ENCODE measurements around the gene OSBPL10.
A peak's percentile ranks its signal among the peaks of the same experiment; 100 is the strongest.
"Not testable (repeated sequence)": the region's sequence is repeated elsewhere in the genome, so short reads cannot be mapped to it uniquely, and the experiment has no call there.

The OSBPL10 gene

GRCh38 chr3:31981206-31982181, at the start of gene OSBPL10, which contains the start of gene ZNF860:
TSS of gene OSBPL10 (minus strand) at chr3:31981262. CDS start at chr3:31981179, 83 bp downstream.
TSS of gene ZNF860 (plus strand) at chr3:31981750. CDS start at chr3:31989080, 7,330 bp downstream.
- peak; percentile 66 for DNase-seq (ENCODE audit: low spot score)

GRCh38 chr3:32026593-32026992, 45.5 kb upstream of the OSBPL10 start:
- peak; percentile 59 for DNase-seq (ENCODE audit: low spot score)

GRCh38 chr3:32022947-32023346, 41.9 kb upstream of the OSBPL10 start:
- no peak for DNase-seq (ENCODE audit: low spot score)

GRCh38 chr3:32021748-32022147, 40.7 kb upstream of the OSBPL10 start:
- DNase-seq (ENCODE audit: low spot score) = no peak

GRCh38 chr3:32021155-32021554, 40.1 kb upstream of the OSBPL10 start:
- DNase-seq (ENCODE audit: low spot score) = no peak

- DNase-seq (ENCODE audit: low spot score) = peak; percentile 59
Measured at GRCh38 chr3:32018757-32019564, 37.9 kb upstream of the OSBPL10 start.

GRCh38 chr3:32017286-32017685, 36.2 kb upstream of the OSBPL10 start:
- no peak for DNase-seq (ENCODE audit: low spot score)

- not testable (repeated sequence) for DNase-seq (ENCODE audit: low spot score)
Measured at GRCh38 chr3:32015638-32016037, 34.6 kb upstream of the OSBPL10 start.

- not testable (repeated sequence) for DNase-seq (ENCODE audit: low spot score)
Measured at GRCh38 chr3:32010699-32011098, 29.6 kb upstream of the OSBPL10 start.

GRCh38 chr3:32009957-32010356, 28.9 kb upstream of the OSBPL10 start:
- DNase-seq (ENCODE audit: low spot score) = peak; percentile 68

- no peak for DNase-seq (ENCODE audit: low spot score)
Measured at GRCh38 chr3:32009101-32009500, 28.0 kb upstream of the OSBPL10 start.

GRCh38 chr3:32004113-32004765, 23.2 kb upstream of the OSBPL10 start:
- DNase-seq (ENCODE audit: low spot score) = no peak

GRCh38 chr3:32003380-32003779, 22.3 kb upstream of the OSBPL10 start:
- no peak for DNase-seq (ENCODE audit: low spot score)

- DNase-seq (ENCODE audit: low spot score) = no peak
Measured at GRCh38 chr3:32002561-32003368, 21.7 kb upstream of the OSBPL10 start.

GRCh38 chr3:32000877-32001276, 19.8 kb upstream of the OSBPL10 start:
- DNase-seq (ENCODE audit: low spot score) = no peak

- DNase-seq (ENCODE audit: low spot score) = peak; percentile 40
Measured at GRCh38 chr3:31999907-32000439, 18.9 kb upstream of the OSBPL10 start.

GRCh38 chr3:31997500-31997899, 16.4 kb upstream of the OSBPL10 start:
- DNase-seq (ENCODE audit: low spot score) = no peak

- DNase-seq (ENCODE audit: low spot score) = no peak
Measured at GRCh38 chr3:31996195-31996594, 15.1 kb upstream of the OSBPL10 start.

GRCh38 chr3:31995026-31995425, 14.0 kb upstream of the OSBPL10 start:
- not testable (repeated sequence) for DNase-seq (ENCODE audit: low spot score)

GRCh38 chr3:31993843-31994242, 12.8 kb upstream of the OSBPL10 start:
- no peak for DNase-seq (ENCODE audit: low spot score)

- DNase-seq (ENCODE audit: low spot score) = not testable (repeated sequence)
Measured at GRCh38 chr3:31992995-31993394, 11.9 kb upstream of the OSBPL10 start.

All from germinal center (tissue), 1 donor.